CD8-positive, alpha-beta memory T cell (primary cell): Measurements from ENCODE around the gene TRIM2. TPM values are rescaled to one million over a fixed set of nuclear protein-coding genes. Genes with fewer than 3 reads are reported as not detected.
A peak's percentile ranks its signal among the peaks of the same experiment; 100 is the strongest.

Experiments
- CTCF ChIA-PET: fragments of 350-600 bp; sonication (Branson Sonifier 250); formaldehyde crosslinking; loops from one replicate; lab custom pipeline; 2021; ENCODE audit warnings: antibody characterized with exemption; lab: Charles Lee
- POLR2A ChIA-PET: fragments of 350-600 bp; sonication (Branson Sonifier 250); formaldehyde crosslinking; loops from one replicate; lab custom pipeline; 2021; ENCODE audit warnings: antibody characterized with exemption; lab: Charles Lee
- DNase-seq, 5 donors: peaks; one replicate each; pipeline versions ENCODE4 v3.0.0 to v3.0.0-alpha.2; 2020 to 2022; ENCODE audit warnings: mixed read lengths in 1 of 5
- H3K27ac ChIP-seq: one replicate; pipeline ENCODE4 v1.7.0; 2013; ENCODE audit warnings: low read depth, mild to moderate bottlenecking, low read length, moderate library complexity
- H3K27me3 ChIP-seq: 2 replicates; pipeline ENCODE4 v1.7.0; 2013; ENCODE audit warnings: low read length, mild to moderate bottlenecking; ENCODE audit not compliant: insufficient read depth, poor library complexity, severe bottlenecking
- H3K36me3 ChIP-seq: 2 replicates; pipeline ENCODE4 v1.7.0; 2013; ENCODE audit warnings: mild to moderate bottlenecking, low read length, moderate library complexity; ENCODE audit not compliant: insufficient read depth
- H3K4me1 ChIP-seq: 2 replicates; pipeline ENCODE4 v1.7.0; 2013; ENCODE audit warnings: mild to moderate bottlenecking, low read length, moderate library complexity; ENCODE audit not compliant: insufficient read depth
- H3K4me3 ChIP-seq: 2 replicates; pipeline ENCODE4 v1.7.0; 2013; ENCODE audit warnings: mild to moderate bottlenecking, low read length
- H3K9me3 ChIP-seq: 2 replicates; pipeline ENCODE4 v1.7.0; 2013; ENCODE audit warnings: mild to moderate bottlenecking, low read length
- H3K27ac Mint-ChIP-seq, 8 donors: one replicate each; pipeline ENCODE4 v1.8.0; 2020 to 2021; ENCODE audit warnings: mixed read lengths in 8 of 8, mild to moderate bottlenecking in 6 of 8, inconsistent platforms in 3 of 8, moderate library complexity in 3 of 8
- H3K27me3 Mint-ChIP-seq, 2 donors: one replicate each; pipeline ENCODE4 v1.8.0; 2020 to 2021; ENCODE audit warnings: mixed read lengths in 2 of 2, mild to moderate bottlenecking in 1 of 2, moderate library complexity in 1 of 2
- H3K36me3 Mint-ChIP-seq, 3 donors: one replicate each; pipeline ENCODE4 v1.8.0; 2020 to 2021; ENCODE audit warnings: mixed read lengths in 3 of 3, inconsistent platforms in 1 of 3, mild to moderate bottlenecking in 1 of 3
- H3K4me1 Mint-ChIP-seq, 3 donors: one replicate each; pipeline ENCODE4 v1.8.0; 2020 to 2021; ENCODE audit warnings: mixed read lengths in 3 of 3, inconsistent platforms in 1 of 3, mild to moderate bottlenecking in 1 of 3
- H3K4me3 Mint-ChIP-seq, 7 donors: one replicate each; pipeline ENCODE4 v1.8.0; 2020 to 2021; ENCODE audit warnings: mixed read lengths in 7 of 7, mild to moderate bottlenecking in 6 of 7, moderate library complexity in 4 of 7, inconsistent platforms in 2 of 7
- H3K9me3 Mint-ChIP-seq, 5 donors: one replicate each; pipeline ENCODE4 v1.8.0; 2020 to 2022; ENCODE audit warnings: mixed read lengths in 5 of 5, mild to moderate bottlenecking in 3 of 5, moderate library complexity in 2 of 5, inconsistent platforms in 1 of 5
- polyA plus RNA-seq: library from polyadenylated mRNA; unstranded; fragments of 300-500 nt; fragmentation: Illumina TruSeq; gene quantifications from one replicate; pipeline ENCODE4 v1.2.3, GENCODE V29; 2021
- total RNA-seq, 2 experiments: library from RNA; stranded (reverse); gene quantifications; one replicate each; pipeline ENCODE4 v1.2.3, GENCODE V29; 2021

The TRIM2 gene
- total and polyA plus RNA-seq, 3 experiments from 2014 or later: 0.24 to 1.5 (median 0.29) TPM

GRCh38 chr4:153229545-153229944, 25.3 kb downstream of the TRIM2 start:
- CTCF ChIA-PET: no interaction called here
- Mint-ChIP-seq H3K9me3 (peaks cover 0 to under 1% (median 0%) of the 10 kb centered on the region in 5 donors), H3K27me3 (peaks cover 19 to 75% of the 10 kb centered on the region in 2 donors), H3K36me3 (peaks cover 0 to 8% (median 1%) of the 10 kb centered on the region in 3 donors), H3K4me1 (peaks cover 10 to 20% (median 14%) of the 10 kb centered on the region in 3 donors), H3K4me3 (no peak overlapping the region), H3K27ac (no peak overlapping the region)
- no peak for DNase-seq
- no peaks in the 10 kb centered on the region for H3K27me3 ChIP-seq
- H3K4me1 ChIP-seq: peaks cover 18% of the 10 kb centered on the region
- no peaks in the 10 kb centered on the region for H3K36me3 ChIP-seq
- H3K4me3 ChIP-seq: no peak overlapping the region
- POLR2A ChIA-PET: no interaction called here
- no peaks in the 10 kb centered on the region for H3K9me3 ChIP-seq
- H3K27ac ChIP-seq: no peak overlapping the region

- CTCF ChIA-PET: no interaction called here
- POLR2A ChIA-PET: no interaction called here
- H3K36me3 Mint-ChIP-seq: peaks cover 0 to 6% (median 1%) of the 10 kb centered on the region in 3 donors
Observed at GRCh38 chr4:153232768-153233167, 28.5 kb downstream of the TRIM2 start.

GRCh38 chr4:153233761-153234371, 29.6 kb downstream of the TRIM2 start:
- peaks cover 3 to 9% (median 4%) of the 10 kb centered on the region in 3 donors for H3K4me1 Mint-ChIP-seq
- peaks cover 0 to 4% (median 1%) of the 10 kb centered on the region in 3 donors for H3K36me3 Mint-ChIP-seq
- Histone ChIP-seq H3K4me3 (no peak overlapping the region), H3K27me3 (no peaks in the 10 kb centered on the region), H3K36me3 (no peaks in the 10 kb centered on the region), H3K27ac (no peak overlapping the region), H3K9me3 (no peaks in the 10 kb centered on the region), H3K4me1 (peaks cover 9% of the 10 kb centered on the region)
- DNase-seq: no peak
- POLR2A ChIA-PET: interaction anchor here (0.5 kb wide), 2 partner anchors 67 to 203 kb away, joined by 3 read pairs; no protein-coding TSS in a partner anchor
- peaks cover 18 to 50% of the 10 kb centered on the region in 2 donors for H3K27me3 Mint-ChIP-seq
- no peak overlapping the region for H3K4me3 Mint-ChIP-seq
- no peaks in the 10 kb centered on the region for H3K9me3 Mint-ChIP-seq
- H3K27ac Mint-ChIP-seq: no peak overlapping the region
- CTCF ChIA-PET: no interaction called here

More at GRCh38 chr4:153232768-153233167, 28.5 kb downstream of the TRIM2 start:
- no peak for DNase-seq
- no peaks in the 10 kb centered on the region for H3K9me3 Mint-ChIP-seq
- peaks cover 18 to 54% of the 10 kb centered on the region in 2 donors for H3K27me3 Mint-ChIP-seq
- peak overlapping the region in 1 of 8 donors; percentile 28 for H3K27ac Mint-ChIP-seq
- no peaks in the 10 kb centered on the region for H3K27me3 ChIP-seq
- H3K36me3 ChIP-seq: no peaks in the 10 kb centered on the region
- peaks cover 9% of the 10 kb centered on the region for H3K4me1 ChIP-seq
- no peaks in the 10 kb centered on the region for H3K9me3 ChIP-seq
- no peak overlapping the region for H3K4me3 Mint-ChIP-seq
- no peak overlapping the region for H3K4me3 ChIP-seq
- no peak overlapping the region for H3K27ac ChIP-seq
- peaks cover 3 to 9% (median 4%) of the 10 kb centered on the region in 3 donors for H3K4me1 Mint-ChIP-seq

GRCh38 chr4:153234885-153235284, 30.6 kb downstream of the TRIM2 start:
- no peak overlapping the region for H3K4me3 Mint-ChIP-seq
- H3K9me3 ChIP-seq: no peaks in the 10 kb centered on the region
- no peak overlapping the region for H3K27ac Mint-ChIP-seq
- H3K27me3 Mint-ChIP-seq: peaks cover 16 to 46% of the 10 kb centered on the region in 2 donors
- no peak overlapping the region for H3K4me3 ChIP-seq
- H3K27ac ChIP-seq: no peak overlapping the region
- peaks cover 0 to 4% (median 1%) of the 10 kb centered on the region in 3 donors for H3K36me3 Mint-ChIP-seq
- H3K27me3 ChIP-seq: no peaks in the 10 kb centered on the region
- CTCF ChIA-PET: interaction anchor here (0.6 kb wide), 1 partner anchor 79 kb away, joined by 4 read pairs; no protein-coding TSS in a partner anchor
- DNase-seq: no peak
- peaks cover 9% of the 10 kb centered on the region for H3K4me1 ChIP-seq
- no peaks in the 10 kb centered on the region for H3K9me3 Mint-ChIP-seq
- POLR2A ChIA-PET: no interaction called here
- H3K36me3 ChIP-seq: no peaks in the 10 kb centered on the region
- H3K4me1 Mint-ChIP-seq: peaks cover 3 to 9% (median 4%) of the 10 kb centered on the region in 3 donors

- H3K9me3 Mint-ChIP-seq: no peaks in the 10 kb centered on the region
- H3K27me3 Mint-ChIP-seq: peaks cover 10 to 17% of the 10 kb centered on the region in 2 donors
- DNase-seq: no peak
- no peaks in the 10 kb centered on the region for H3K9me3 ChIP-seq
- peaks cover 4% of the 10 kb centered on the region for H3K4me1 ChIP-seq
- H3K4me1 Mint-ChIP-seq: peaks cover 2 to 4% (median 3%) of the 10 kb centered on the region in 3 donors
- POLR2A ChIA-PET: no interaction called here
- no peaks in the 10 kb centered on the region for H3K36me3 ChIP-seq
- no peak overlapping the region for H3K4me3 Mint-ChIP-seq
- no peaks in the 10 kb centered on the region for H3K27me3 ChIP-seq
- H3K27ac Mint-ChIP-seq: no peak overlapping the region
- no peaks in the 10 kb centered on the region for H3K36me3 Mint-ChIP-seq
- H3K27ac ChIP-seq: no peak overlapping the region
- no peak overlapping the region for H3K4me3 ChIP-seq
- CTCF ChIA-PET: no interaction called here
Observed at GRCh38 chr4:153238135-153238919, 34.1 kb downstream of the TRIM2 start.

- Histone ChIP-seq H3K27me3 (no peaks in the 10 kb centered on the region), H3K27ac (no peak overlapping the region), H3K4me1 (no peaks in the 10 kb centered on the region), H3K4me3 (no peak overlapping the region), H3K36me3 (no peaks in the 10 kb centered on the region), H3K9me3 (no peaks in the 10 kb centered on the region)
- no peak for DNase-seq
- H3K9me3 Mint-ChIP-seq: no peaks in the 10 kb centered on the region
- no peak overlapping the region for H3K27ac Mint-ChIP-seq
- no peaks in the 10 kb centered on the region for H3K36me3 Mint-ChIP-seq
- ChIA-PET CTCF (no interaction called here), POLR2A (no interaction called here)
- no peak overlapping the region for H3K4me3 Mint-ChIP-seq
- no peaks in the 10 kb centered on the region for H3K4me1 Mint-ChIP-seq
- peaks cover 9 to 13% of the 10 kb centered on the region in 2 donors for H3K27me3 Mint-ChIP-seq
Observed at GRCh38 chr4:153239409-153239808, 35.2 kb downstream of the TRIM2 start.

GRCh38 chr4:153241295-153241694, 37.1 kb downstream of the TRIM2 start:
- Histone ChIP-seq H3K27me3 (no peaks in the 10 kb centered on the region), H3K36me3 (no peaks in the 10 kb centered on the region), H3K4me3 (no peak overlapping the region), H3K4me1 (no peaks in the 10 kb centered on the region), H3K27ac (no peak overlapping the region), H3K9me3 (no peaks in the 10 kb centered on the region)
- H3K4me1 Mint-ChIP-seq: no peaks in the 10 kb centered on the region
- no peak for DNase-seq
- H3K27me3 Mint-ChIP-seq: peaks cover 5 to 7% of the 10 kb centered on the region in 2 donors
- no peaks in the 10 kb centered on the region for H3K9me3 Mint-ChIP-seq
- no peaks in the 10 kb centered on the region for H3K36me3 Mint-ChIP-seq
- CTCF ChIA-PET: no interaction called here
- POLR2A ChIA-PET: no interaction called here
- peak overlapping the region in 1 of 8 donors; percentile 27 for H3K27ac Mint-ChIP-seq
- H3K4me3 Mint-ChIP-seq: no peak overlapping the region
